GM12878 (cell line): ENCODE measurements around the gene EWSR1.

ENCODE experiments used
- EP300 ChIP-seq, 2 experiments: fragments of 150-350 bp in 1 of 2; IDR thresholded peaks; 2 replicates each; pipeline ENCODE4 v1.6.1; 2011 to 2012; ENCODE audit warnings: low read depth in 2 of 2, low read length in 2 of 2, borderline replicate concordance in 1 of 2, improper control_type of control experiment in 1 of 2, inconsistent platforms in 1 of 2; ENCODE audit not compliant: control insufficient read depth in 1 of 2
- EZH2 ChIP-seq: IDR thresholded peaks from 2 replicates; pipeline ENCODE4 v1.6.1; 2012; ENCODE audit warnings: low read depth, mild to moderate bottlenecking, control low read depth, inconsistent platforms, low read length, borderline replicate concordance; ENCODE audit not compliant: control insufficient read depth
- NFIC ChIP-seq: IDR thresholded peaks from 2 replicates; pipeline ENCODE4 v1.6.1; 2012; ENCODE audit warnings: low read depth, mild to moderate bottlenecking, inconsistent platforms, low read length, moderate library complexity
- POLR2A ChIP-seq: IDR thresholded peaks from 2 replicates; pipeline ENCODE4 v1.6.1; 2011; ENCODE audit warnings: low read depth, mild to moderate bottlenecking, low read length

DNA sequence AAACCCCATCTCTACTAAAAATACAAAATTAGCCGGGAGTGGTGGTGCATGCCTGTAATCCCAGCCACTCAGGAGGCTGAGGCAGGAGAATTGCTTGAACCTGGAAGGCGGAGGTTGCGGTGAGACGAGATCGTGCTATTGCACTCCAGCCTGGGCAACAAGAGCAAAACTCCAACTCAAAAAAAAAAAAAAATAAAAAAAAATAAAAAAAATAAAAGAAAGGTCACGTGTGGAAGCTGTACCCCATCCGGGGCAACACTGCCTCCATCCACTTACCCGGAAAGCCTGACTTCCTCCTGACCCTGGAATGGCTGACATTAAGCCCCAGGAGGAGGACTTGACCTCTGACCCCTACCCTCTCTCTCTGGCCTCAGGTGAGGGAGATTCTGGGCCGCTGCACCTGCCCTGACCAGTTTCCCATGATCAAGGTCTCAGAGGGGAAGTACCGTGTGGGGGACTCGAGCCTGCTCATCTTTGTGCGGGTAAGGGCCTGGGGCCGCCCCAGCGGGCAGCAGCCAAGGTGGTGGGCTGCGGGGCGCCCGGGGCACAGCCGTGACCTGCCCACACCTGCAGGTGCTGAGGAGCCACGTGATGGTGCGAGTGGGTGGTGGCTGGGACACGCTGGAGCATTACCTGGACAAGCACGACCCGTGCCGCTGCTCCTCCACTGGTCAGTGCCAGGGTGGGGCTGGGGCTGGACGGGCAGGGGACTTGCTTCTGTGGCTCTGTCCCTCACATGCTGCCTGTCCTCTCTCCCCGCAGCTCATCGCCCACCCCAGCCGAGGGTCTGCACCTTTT is 42.2 kb downstream of the EWSR1 start:
- TF ChIP-seq POLR2A (no peak), NFIC (no peak), EP300 (IDR thresholded peaks at IDR 0.05; ENCODE audit: borderline replicate concordance in 1 of 2, control insufficient read depth in 1 of 2, low read depth in 2 of 2, low read length in 2 of 2) (no peak), EZH2 (no peak)
